Prostate gland (tissue), 2 donors: Measurements from ENCODE around the gene SRP54. TPM values are rescaled to one million over a fixed set of nuclear protein-coding genes. Genes with fewer than 3 reads are reported as not detected.
"Not testable (repeated sequence)": the region's sequence is repeated elsewhere in the genome, so short reads cannot be mapped to it uniquely, and the experiment has no call there.

Experiments used
- DNase-seq: peaks from one replicate; pipeline ENCODE4 v3.0.0-alpha.2; 2019; ENCODE audit warnings: low spot score
- H3K27ac ChIP-seq, 2 donors: fragments of 200-600 bp; sonication (generic); 2 replicates each; pipeline ENCODE4 v1.5.1; 2017 to 2019
- H3K27me3 ChIP-seq: fragments of 200-600 bp; sonication (generic); replicated peaks from 2 replicates; pipeline ENCODE4 v1.5.1; 2019; ENCODE audit not compliant: insufficient read depth
- H3K36me3 ChIP-seq, 2 donors: fragments of 200-600 bp; sonication (generic); 1 replicate in 1 of 2; 2 replicates in 1 of 2; pipeline versions ENCODE4 v1.5.1 to v1.8.1; 2017 to 2019
- H3K4me1 ChIP-seq: fragments of 200-600 bp; sonication (generic); replicated peaks from 2 replicates; pipeline ENCODE4 v1.5.1; 2019
- H3K4me3 ChIP-seq, 2 donors: fragments of 200-600 bp; sonication (generic); 2 replicates each; pipeline ENCODE4 v1.5.1; 2017 to 2019
- H3K9me3 ChIP-seq: fragments of 200-600 bp; sonication (generic); 2 replicates; pipeline ENCODE4 v1.5.1; 2017
- POLR2A ChIP-seq: fragments of 450-650 bp; IDR thresholded peaks from one replicate; pipeline ENCODE4 v1.6.1; 2016; ENCODE audit warnings: antibody characterized with exemption, mild to moderate bottlenecking
- POLR2AphosphoS5 ChIP-seq: sonication (generic); formaldehyde crosslinking; IDR thresholded peaks from one replicate; pipeline ENCODE4 v1.6.1; 2017; ENCODE audit warnings: antibody characterized with exemption
- WGBS: methylation state at CpG from one replicate; pipeline ENCODE4 v1.1.5; 2018; 5-methylcytosine and 5-hydroxymethylcytosine counted together
- intact Hi-C: fragments of 100-400 bp; cut with DNase I; formaldehyde crosslinking; loops from one replicate; pipeline ENCODE4 v1.14.2; 2022
- total RNA-seq, 2 donors: library from RNA; depleted of rRNA; stranded (reverse); fragments of >200 nt; gene quantifications; one replicate each; pipeline ENCODE4 v1.1.0, GENCODE V29; 2016
- TF ChIP-seq, protein P1 (sequence below), 4 experiments: fragments of 200-600 bp in 2 of 4; fragments of 450-650 bp in 2 of 4; sonication (generic) in 2 of 4; IDR thresholded peaks; 1 replicate in 3 of 4; 2 replicates in 1 of 4; pipeline ENCODE4 v1.5.1; 2016 to 2019; ENCODE audit warnings: antibody characterized with exemption in 4 of 4, mild to moderate bottlenecking in 2 of 4, moderate library complexity in 2 of 4

SRP54 gene
- total RNA-seq, 2 donors from 2014 or later = 54.9 to 70.0 TPM

DNA sequence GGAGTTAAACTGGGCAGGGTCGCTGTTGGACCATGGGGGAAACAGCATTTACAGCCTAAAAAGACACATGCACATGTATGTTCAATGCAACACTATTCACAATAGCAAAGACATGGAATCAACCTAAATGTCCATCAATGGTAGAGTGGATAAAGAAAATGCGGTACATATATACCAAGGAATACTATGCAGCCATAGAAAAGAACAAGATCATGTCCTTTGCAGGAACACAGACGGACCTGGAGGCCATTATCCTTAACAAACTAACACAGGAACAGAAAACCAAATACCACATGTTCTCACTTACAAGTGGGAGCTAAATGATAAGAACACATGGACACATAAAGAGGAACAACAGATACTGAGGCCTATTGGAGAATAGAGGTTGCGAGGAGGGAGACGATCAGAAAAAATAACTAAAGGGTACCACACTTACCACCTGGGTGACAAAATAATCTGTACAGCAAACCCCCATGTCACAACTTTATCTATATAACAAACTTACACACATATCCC, 25.0 kb upstream of the SRP54 start:
- H3K4me3 ChIP-seq = no peak overlapping the region
- no peak for DNase-seq
- intact Hi-C loops = no loop called here
- H3K4me1 ChIP-seq = no peaks in the 10 kb centered on the region
- H3K27me3 ChIP-seq = no peaks in the 10 kb centered on the region
- H3K36me3 ChIP-seq = no peaks in the 10 kb centered on the region
- H3K27ac ChIP-seq = no peak overlapping the region
- WGBS = over 99% methylated on average over 5 of the region's 5 CpGs
- TF ChIP-seq POLR2AphosphoS5 = no peak
- no peak for TF ChIP-seq POLR2A
- TF ChIP-seq, protein P1, sequence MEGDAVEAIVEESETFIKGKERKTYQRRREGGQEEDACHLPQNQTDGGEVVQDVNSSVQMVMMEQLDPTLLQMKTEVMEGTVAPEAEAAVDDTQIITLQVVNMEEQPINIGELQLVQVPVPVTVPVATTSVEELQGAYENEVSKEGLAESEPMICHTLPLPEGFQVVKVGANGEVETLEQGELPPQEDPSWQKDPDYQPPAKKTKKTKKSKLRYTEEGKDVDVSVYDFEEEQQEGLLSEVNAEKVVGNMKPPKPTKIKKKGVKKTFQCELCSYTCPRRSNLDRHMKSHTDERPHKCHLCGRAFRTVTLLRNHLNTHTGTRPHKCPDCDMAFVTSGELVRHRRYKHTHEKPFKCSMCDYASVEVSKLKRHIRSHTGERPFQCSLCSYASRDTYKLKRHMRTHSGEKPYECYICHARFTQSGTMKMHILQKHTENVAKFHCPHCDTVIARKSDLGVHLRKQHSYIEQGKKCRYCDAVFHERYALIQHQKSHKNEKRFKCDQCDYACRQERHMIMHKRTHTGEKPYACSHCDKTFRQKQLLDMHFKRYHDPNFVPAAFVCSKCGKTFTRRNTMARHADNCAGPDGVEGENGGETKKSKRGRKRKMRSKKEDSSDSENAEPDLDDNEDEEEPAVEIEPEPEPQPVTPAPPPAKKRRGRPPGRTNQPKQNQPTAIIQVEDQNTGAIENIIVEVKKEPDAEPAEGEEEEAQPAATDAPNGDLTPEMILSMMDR (IDR thresholded peaks at IDR 0.05) = no peak
- H3K9me3 ChIP-seq = no peaks in the 10 kb centered on the region

DNA sequence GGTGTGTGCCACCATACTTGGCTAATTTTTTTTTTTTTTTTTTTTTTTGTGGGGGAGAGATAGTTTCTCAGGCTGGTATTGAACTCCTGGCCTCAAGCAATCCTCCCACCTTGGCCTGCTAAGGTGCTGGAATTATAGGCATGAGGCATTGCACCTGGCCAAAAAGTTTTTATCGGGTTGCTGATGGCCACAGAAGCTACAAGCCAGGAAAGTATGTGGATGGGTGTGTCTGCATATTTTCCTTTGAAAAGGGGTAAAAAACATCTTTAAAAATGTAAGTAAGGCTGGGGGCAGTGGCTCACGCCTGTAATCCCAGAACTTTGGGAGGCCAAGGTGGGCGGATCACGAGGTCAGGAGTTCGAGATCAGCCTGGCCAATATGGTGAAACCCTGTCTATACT, 20.7 kb upstream of the SRP54 start:
- DNase-seq, H3K27ac ChIP-seq, H3K4me3 ChIP-seq, H3K36me3 ChIP-seq, intact Hi-C loops, H3K27me3 ChIP-seq, H3K4me1 ChIP-seq, H3K9me3 ChIP-seq: not testable (repeated sequence)
- 92% methylated on average over 5 of the region's 5 CpGs for WGBS

DNA sequence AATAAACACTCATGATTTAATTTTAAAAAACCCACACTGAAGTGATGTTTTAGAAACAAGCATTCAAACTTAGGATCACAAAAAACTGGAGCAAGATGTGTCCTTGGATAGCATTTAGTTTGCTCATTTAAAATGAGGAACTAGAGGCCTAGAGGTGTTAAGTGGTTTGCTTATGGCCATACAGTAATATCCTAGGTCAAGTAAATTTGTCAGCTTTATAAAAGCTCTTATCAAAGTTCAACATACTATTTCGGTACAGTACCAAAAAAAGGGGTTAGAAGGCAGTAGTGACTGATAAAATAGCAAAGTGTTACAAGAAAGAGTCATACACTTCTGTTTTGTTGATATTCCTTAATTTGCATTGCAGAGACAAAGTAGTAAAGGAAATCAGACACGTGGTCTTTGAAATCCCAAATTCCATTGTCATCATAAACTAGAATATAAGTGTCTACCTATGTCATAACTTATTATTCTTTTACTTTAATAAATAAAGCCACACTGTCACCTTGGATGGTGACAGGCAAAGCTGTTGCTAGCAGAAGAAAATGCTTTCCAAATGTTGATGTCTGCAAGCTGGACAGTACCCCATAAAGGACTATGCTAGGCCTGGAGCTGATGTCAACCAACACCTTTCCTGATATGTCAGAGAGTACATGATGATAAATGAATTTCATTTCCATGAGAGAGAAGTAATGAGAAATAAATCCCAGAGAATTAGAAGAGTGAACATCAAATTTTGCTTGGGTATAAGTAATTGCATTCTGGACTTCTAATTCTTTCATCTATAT, 17.6 kb upstream of the SRP54 start:
- intact Hi-C loops = no loop called here
- WGBS = 84% methylated on average over 2 of the region's 2 CpGs

DNA sequence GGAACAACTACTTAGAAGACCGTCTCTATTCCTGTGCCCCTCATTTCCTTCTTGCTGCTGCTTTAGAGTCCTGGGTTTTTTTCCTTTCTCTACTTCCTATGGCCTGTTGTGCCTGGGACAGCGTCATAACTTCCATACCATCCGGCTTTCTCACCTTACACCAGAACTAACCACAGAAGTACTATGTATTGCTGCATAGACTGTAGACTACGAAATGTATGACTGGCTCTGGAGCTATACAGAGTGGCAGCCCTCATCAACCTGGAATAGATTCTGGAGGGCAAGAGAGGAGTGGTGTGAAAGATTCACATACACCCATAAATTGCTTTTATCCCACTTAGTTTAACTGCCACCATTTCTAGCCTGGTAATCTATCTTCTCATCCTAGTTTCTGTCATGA, 16.9 kb upstream of the SRP54 start:
- no peak for DNase-seq
- WGBS = 90% methylated on average over 4 of the region's 4 CpGs
- H3K27ac ChIP-seq = no peak overlapping the region
- no peaks in the 10 kb centered on the region for H3K4me1 ChIP-seq
- TF ChIP-seq POLR2AphosphoS5 (no peak), POLR2A (no peak)
- TF ChIP-seq, protein P1 (IDR thresholded peaks at IDR 0.05) = no peak
- no peaks in the 10 kb centered on the region for H3K36me3 ChIP-seq
- no peaks in the 10 kb centered on the region for H3K9me3 ChIP-seq
- H3K27me3 ChIP-seq = no peaks in the 10 kb centered on the region
- H3K4me3 ChIP-seq = no peak overlapping the region
- intact Hi-C loops = no loop called here

More for the DNA sequence above, 17.6 kb upstream of the SRP54 start:
- no peaks in the 10 kb centered on the region for H3K36me3 ChIP-seq
- no peak for DNase-seq
- no peaks in the 10 kb centered on the region for H3K4me1 ChIP-seq
- TF ChIP-seq POLR2AphosphoS5 = no peak
- no peak for TF ChIP-seq POLR2A
- TF ChIP-seq, protein P1 (IDR thresholded peaks at IDR 0.05) = no peak
- no peak overlapping the region for H3K27ac ChIP-seq
- H3K9me3 ChIP-seq = no peaks in the 10 kb centered on the region
- no peaks in the 10 kb centered on the region for H3K27me3 ChIP-seq
- no peak overlapping the region for H3K4me3 ChIP-seq

DNA sequence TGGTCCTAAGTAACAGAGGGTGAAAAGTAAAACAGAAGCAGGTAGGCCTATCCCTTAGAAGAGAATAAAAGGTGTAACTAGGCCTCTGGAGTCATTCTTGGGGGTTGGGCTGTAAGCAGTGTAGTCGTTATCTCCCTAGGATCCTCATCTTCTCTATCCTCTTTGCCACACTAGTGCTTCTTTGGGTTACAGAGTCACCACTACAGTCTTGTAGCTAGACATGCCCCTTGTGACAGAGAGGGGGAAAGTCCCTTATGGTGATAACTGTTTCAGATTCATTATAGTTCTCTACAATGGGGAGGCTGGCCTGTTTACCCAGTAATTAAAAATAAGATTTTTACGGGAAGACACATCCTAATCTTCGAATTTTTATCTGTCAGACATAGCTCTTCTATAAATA, 16.4 kb upstream of the SRP54 start:
- Histone ChIP-seq H3K36me3 (no peaks in the 10 kb centered on the region), H3K27me3 (no peaks in the 10 kb centered on the region), H3K9me3 (no peaks in the 10 kb centered on the region), H3K4me1 (no peaks in the 10 kb centered on the region), H3K4me3 (no peak overlapping the region), H3K27ac (no peak overlapping the region)
- no peak for TF ChIP-seq POLR2A
- intact Hi-C loops = no loop called here
- no peak for DNase-seq
- WGBS = 73% methylated on average over 3 of the region's 3 CpGs

DNA sequence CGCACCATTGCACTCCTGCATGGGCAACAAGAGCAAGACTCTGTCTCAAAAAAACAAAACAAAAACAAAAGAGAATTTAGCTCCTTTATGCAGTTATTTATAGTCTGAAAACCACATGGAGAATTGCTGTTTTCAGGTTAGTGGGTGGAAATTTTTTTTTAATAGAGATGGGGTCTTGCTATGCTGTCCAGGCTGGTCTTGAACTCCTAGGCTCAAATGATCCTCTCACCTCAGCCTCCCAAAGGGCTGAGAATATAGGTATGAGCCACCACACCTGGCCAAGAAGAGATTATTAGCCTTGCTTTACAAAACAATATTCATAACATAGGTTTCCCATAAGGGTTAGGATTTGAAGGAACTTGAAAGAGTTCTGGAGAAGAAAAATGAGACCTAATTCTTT, 12.1 kb upstream of the SRP54 start:
- Histone ChIP-seq H3K4me3 (no peak overlapping the region), H3K36me3 (no peaks in the 10 kb centered on the region), H3K9me3 (no peaks in the 10 kb centered on the region), H3K27me3 (no peaks in the 10 kb centered on the region), H3K27ac (no peak overlapping the region), H3K4me1 (no peaks in the 10 kb centered on the region)
- TF ChIP-seq POLR2AphosphoS5 = no peak
- TF ChIP-seq, protein P1 (IDR thresholded peaks at IDR 0.05) = no peak
- TF ChIP-seq POLR2A = no peak
- intact Hi-C loops = no loop called here
- no peak for DNase-seq
- WGBS = 96% methylated on average over 1 of the region's 1 CpG
